NCI-H2029 (cell line): Measurements from ENCODE around the gene ABCA6.

Source experiments
- DNase-seq: peaks from one replicate; lab custom pipeline; 2025; lab: John Stamatoyannopoulos, UW

Gene ABCA6

GRCh38 chr17:69143151-69143550 is 1.5 kb upstream of the ABCA6 start:
- DNase-seq, result no peak

GRCh38 chr17:69142175-69142802 is 594 bp upstream of the ABCA6 start:
- DNase-seq, result no peak

DNA sequence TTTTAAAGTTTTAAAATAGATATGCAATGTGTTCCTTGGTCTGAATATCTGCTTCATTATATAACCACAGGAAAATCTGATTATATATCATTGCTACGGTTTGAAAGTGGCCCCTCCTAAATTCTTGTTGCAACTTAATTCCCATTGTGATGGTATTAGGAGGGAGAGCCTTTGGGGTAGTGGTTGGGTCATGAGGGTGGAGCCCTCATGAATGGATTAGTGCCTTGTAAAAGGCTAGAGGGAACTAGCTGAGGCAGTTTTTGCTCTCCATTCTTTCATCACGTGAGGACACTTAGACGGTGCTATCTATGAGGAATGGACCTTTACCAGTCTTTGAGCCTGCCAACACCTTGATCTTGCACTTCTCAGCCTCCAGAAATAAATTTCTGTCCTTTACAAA is 7.6 kb downstream of the ABCA6 start:
- no peak for DNase-seq

DNA sequence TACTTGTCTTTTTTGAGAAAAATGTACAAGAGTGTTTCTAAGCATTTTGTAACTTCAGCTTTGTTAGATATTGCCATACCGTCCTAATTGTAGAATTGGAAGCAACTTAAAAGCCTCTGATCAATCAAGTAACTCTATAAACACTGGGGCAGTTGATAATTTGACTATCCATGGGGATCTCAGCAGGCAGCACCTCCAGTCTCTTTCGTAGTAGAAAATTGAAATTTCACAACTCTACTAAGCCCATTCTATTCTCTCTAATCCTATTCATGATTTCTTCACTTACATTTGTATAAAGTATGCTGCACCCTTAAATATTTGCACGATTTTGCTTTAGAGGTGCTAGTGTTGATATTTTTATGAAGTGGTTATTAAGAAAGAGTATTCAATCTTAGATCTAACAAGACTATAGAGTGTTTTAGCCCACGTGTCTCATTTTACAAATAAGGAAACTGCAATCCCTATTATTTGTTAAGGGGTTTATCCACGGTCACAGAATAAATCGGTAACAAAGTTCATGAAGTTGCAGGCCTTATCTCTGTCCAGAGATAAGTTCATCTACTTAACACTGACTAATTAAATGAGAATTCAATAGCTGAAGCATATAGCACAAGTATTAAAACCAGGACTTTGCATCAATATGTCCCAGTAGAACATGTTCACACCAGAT is 10.9 kb downstream of the ABCA6 start:
- DNase-seq, result no peak

DNA sequence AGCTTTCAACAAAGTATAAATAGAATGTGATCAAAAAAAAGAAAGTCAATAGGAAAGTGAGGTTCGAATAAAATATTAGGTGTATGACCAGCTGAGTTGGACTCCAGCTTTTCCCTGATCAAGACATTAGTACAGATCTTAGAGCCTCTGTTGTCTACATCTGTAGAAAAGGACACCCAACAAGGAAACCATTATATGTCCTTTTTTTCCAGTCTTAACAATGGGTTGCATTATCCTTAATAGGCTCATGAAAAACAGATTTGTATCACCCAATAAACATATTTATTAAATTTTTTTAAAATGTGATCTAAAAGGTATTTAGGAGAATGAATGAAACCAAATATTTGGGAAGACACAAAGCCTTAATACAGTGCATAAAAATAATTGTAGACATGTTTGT is 18.1 kb downstream of the ABCA6 start:
- no peak for DNase-seq

GRCh38 chr17:69122065-69122464 is 19.6 kb downstream of the ABCA6 start:
- no peak for DNase-seq

GRCh38 chr17:69117855-69118784 is 23.6 kb downstream of the ABCA6 start:
- DNase-seq, result no peak

GRCh38 chr17:69111794-69112193 is 29.9 kb downstream of the ABCA6 start:
- no peak for DNase-seq

DNA sequence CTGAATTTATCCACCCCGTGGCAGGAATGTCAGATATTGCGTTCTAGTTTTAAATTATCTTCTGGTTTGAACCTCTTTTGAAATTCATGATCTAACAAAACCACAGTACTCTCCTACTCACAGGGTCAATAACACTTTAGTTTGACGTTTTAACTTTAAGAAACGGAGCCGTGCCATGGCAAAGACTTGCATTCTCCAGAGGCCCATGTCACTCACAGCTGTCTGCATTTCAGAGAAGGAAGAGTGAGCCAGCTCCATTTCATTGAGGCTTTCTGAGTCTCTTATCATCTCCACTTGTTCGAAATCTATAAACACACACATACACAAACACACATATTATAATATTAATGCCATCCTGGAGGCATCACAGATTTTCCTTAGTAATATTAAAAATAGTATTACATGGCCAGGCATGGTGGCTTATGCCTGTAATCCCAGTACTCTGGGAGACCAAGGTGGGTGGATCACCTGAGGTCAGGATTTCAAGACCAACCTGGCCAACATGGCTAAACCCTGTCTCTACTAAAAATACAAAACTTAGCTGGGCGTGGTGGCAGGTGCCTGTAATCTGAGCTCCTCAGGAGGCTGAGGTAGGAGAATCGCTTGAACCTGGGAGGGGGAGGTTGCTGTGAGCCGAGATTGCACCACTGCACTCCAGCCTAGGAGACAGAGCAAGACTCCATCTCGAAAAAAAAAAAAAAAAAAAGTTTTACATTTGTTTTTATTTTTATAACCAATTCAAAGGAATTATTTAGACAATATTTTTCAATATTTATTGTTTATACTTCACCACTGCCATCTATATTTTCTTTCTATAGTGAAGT is 35.6 kb downstream of the ABCA6 start:
- DNase-seq, result no peak

- no peak for DNase-seq
Observed at GRCh38 chr17:69103557-69104233, 38.0 kb downstream of the ABCA6 start.

DNA sequence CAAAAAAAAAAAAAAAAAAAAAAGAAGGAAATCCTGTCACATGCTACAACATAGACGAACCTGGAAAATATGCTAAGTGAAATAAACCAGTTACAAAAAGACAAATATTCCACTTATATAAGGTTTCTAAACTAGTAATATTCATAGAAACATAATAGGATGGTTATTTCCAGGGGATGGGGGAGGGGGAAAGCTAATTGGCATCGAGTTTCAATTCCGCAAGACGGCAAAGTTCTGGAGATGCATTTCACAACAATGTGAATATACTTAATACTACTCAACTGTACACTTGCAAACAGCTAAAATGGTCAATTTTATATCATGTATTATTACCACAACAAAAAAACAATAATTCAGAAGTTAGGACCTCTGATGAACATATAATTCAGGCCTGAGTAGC is 43.1 kb downstream of the ABCA6 start:
- DNase-seq, result no peak

GRCh38 chr17:69096541-69096940 is 45.2 kb downstream of the ABCA6 start:
- no peak for DNase-seq

DNA sequence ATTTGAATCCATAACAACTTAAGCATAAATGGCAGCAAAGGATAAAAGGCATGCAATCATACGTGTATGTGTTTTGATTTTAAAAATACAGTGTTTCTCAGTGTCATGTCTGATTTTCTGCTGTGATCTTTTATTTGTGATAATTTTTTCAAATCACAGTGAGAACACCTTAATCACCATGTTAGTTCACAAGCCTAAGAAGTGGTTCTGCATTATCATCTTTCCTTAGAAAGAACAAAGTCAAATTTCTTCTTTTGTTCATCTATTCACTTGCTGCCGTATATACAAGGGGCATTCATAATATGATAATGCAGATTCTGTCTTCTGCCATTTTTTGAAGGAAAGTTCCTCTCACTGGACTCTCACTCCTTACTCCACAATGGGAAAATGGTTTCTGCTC is 47.7 kb downstream of the ABCA6 start:
- no peak for DNase-seq

DNA sequence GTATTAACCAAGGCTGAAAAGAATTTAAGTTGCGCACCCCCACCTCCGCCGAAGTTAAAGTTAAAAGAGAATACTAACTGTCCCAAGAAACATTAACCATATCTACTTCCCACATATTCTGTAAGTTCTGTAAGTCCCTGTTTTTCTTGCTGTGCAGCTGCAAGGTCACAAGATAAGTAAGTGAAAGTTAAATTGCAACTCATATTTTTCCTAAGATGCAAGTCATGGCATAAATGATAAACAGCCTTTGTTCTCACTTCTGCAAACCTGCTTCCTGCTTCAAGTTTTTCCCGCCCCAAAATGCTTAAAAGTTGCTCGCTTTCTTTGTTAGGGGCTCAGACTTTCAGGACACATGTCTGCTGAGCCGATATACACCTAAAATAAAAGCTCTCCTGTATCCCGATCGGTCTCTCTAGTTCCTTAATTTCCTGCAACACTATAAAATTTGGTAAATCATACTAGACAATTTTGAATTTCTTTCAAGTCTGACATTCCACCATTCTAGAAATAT is 48.4 kb downstream of the ABCA6 start:
- DNase-seq, result no peak

DNA sequence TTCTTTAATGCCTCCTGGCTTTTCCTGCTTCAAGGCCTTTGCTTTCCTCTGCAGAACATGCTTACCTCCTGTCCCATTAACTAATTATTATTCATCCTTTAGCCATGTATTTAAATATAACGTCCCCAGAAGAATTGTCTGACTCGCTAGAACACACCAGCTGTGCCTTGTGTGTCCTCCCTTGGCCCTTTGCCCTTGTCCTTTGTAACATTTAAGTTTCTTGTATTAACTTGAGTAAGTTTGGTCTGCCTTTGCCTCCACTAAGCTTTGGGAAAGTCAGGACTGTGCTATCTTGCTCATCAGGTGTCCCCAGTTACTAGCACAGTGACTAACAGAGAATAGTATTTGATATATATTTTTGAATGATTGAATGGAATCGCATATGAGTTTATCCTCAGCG is 51.3 kb downstream of the ABCA6 start:
- DNase-seq, result no peak

DNA sequence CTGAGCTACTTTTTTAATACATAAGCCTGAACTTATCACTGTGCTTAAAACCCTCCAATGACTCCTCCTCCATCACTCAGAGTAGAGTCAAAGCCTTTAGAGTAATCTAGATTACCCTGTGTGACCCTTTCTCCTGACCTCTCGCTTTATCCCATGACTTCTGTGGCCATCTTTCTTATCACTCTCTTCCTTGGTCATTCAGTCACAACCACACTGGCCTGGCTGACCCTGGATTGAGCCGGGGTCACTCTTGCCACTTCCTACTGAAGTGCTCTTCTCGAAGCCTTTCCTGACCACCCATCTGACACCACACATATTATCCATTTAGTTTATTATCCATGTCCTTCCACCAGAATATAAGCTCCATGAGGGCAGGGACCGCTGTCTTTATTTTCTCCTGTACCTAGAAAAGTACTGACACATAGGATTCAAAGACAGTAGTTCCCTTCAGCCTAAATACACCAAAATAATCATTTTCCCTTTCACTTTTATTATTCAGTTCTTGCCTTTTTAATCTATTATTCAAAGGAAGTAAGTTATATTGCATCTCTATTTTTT is 53.0 kb downstream of the ABCA6 start:
- no peak for DNase-seq

- DNase-seq, result no peak
Observed at GRCh38 chr17:69086641-69087040, 55.1 kb downstream of the ABCA6 start.

GRCh38 chr17:69084911-69085310 is 56.8 kb downstream of the ABCA6 start:
- no peak for DNase-seq

- no peak for DNase-seq
Observed at GRCh38 chr17:69082696-69083095, 59.0 kb downstream of the ABCA6 start.

DNA sequence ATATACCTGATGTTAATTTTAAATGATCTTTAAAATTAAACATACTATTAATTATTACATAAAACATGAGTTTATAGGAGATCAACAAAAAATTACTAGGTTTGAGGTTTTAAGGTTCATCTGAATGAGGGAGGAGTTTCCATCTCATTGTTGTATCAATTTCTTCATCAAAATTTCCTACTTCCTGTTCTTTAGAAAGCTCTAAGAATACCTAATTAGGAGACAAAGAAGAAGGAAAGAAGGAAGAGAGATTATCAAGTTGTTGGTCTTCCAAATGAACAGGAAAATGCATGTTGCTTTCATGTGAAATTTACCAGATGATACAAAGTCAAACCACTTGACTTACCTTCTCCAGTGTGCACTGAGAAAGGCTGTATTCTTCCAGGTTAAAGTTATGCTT is 62.8 kb downstream of the ABCA6 start:
- no peak for DNase-seq

GRCh38 chr17:69075823-69076222 is 65.9 kb downstream of the ABCA6 start:
- DNase-seq, result no peak
